ENCODE data around the gene UFD1. TPM values are rescaled to one million over a fixed set of nuclear protein-coding genes. Genes with fewer than 3 reads are reported as not detected.

Gene UFD1
- total RNA-seq, 1 donor from 2014 or later = 54.4 TPM

DNA sequence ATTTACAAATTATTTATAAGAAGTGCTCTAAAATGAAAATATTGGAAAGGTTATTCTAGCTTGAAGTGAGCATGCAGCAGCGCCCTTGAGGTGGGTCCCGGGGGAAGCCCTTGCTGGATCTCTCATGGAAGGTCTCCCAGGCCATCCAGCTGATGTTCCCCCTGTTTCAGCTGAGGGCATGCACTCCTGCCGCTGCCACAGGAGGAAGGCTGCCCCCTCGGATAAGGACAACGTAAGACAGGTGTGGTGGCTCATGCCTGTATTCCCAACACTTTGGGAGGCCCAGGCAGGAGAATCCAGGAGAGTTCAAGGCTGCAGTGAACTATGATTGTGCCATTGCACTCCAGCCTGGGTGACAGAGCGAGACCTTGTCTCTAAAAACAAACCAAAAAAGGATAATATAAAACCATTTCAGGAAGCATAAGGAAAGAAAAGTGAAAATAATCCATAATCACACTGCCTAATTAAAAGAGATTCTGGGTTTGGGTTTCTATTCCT is 15.7 kb upstream of the UFD1 start:
- Mint-ChIP-seq H3K4me1 (no peaks in the 10 kb centered on the region), H3K9me3 (no peaks in the 10 kb centered on the region), H3K27me3 (no peaks in the 10 kb centered on the region), H3K36me3 (ENCODE audit: low read depth) (no peaks in the 10 kb centered on the region), H3K27ac (no peak overlapping the region), H3K4me3 (no peak overlapping the region)
- CTCF ChIA-PET = interaction anchor here (2.2 kb wide), 1 partner anchor 135 kb away, joined by 10 read pairs; no protein-coding TSS in a partner anchor
- POLR2A ChIA-PET = no interaction called here
- TF ChIP-seq, protein P1, sequence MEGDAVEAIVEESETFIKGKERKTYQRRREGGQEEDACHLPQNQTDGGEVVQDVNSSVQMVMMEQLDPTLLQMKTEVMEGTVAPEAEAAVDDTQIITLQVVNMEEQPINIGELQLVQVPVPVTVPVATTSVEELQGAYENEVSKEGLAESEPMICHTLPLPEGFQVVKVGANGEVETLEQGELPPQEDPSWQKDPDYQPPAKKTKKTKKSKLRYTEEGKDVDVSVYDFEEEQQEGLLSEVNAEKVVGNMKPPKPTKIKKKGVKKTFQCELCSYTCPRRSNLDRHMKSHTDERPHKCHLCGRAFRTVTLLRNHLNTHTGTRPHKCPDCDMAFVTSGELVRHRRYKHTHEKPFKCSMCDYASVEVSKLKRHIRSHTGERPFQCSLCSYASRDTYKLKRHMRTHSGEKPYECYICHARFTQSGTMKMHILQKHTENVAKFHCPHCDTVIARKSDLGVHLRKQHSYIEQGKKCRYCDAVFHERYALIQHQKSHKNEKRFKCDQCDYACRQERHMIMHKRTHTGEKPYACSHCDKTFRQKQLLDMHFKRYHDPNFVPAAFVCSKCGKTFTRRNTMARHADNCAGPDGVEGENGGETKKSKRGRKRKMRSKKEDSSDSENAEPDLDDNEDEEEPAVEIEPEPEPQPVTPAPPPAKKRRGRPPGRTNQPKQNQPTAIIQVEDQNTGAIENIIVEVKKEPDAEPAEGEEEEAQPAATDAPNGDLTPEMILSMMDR (IDR thresholded peaks at IDR 0.05) = no peak
- DNase-seq = no peak
- ATAC-seq (ENCODE audit: low read depth) = no peak
- intact Hi-C loops (cut with micrococcal nuclease) = no loop called here

DNA sequence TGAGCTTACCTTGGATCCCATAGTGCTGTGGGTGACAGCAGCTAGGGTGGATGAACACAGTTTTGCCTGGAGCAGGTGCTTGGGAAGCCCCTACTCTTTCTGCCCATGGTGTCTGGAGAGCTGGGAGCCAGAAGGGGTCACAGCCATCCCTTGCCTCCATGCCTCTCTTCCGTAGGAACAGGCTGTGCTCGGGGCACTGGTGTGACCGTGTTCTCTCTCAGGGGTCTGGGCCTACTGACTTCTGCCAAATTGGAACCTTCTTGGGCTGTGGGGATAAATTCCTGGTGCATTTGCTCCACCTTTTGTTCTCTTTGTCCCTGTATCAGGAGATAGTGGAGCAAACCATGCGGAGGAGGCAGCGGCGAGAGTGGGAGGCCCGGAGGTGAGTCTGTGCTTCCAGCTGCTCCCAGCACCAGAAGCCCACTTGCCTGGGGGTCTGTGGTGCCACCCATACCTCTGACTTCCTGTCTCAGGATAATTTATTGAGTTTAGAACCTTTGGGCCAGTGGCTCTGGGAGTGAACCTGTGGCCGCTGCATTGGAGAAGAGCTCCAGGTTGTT is 15.1 kb upstream of the UFD1 start:
- no peaks in the 10 kb centered on the region for H3K27me3 Mint-ChIP-seq

DNA sequence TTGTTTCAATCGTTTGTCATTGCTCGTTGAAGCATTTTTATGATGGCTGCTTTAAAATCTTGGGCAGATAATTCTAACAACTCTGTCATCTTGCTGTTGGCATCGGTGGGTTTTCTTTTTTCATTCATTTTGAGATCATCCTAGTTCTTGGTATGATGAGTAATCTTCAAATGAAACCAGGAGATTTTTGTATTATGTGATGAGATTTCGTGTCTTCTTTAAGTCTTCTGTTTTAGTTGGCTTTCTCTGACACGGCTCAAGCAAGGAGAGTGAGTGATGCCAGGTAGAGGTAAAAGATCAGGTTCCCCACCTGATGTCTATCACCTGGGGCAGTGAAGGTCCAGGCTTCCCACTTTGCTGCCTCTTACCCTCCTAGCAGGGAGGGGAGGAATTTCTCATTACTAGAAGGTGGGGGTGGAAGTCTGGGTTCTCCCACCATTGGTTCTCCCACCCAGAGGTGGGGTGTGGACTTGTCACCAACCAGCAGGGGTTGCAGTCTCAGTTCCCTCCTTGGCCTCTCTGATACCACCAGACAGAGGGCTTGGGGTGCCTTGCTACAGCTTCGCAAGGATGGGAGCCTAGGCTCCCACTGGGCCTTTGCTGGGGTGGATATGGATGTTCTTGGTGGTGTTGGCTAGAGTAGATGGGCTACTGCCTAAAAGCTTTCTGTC is 13.6 kb upstream of the UFD1 start:
- Mint-ChIP-seq H3K36me3 (ENCODE audit: low read depth) (no peaks in the 10 kb centered on the region), H3K4me1 (no peaks in the 10 kb centered on the region), H3K27ac (no peak overlapping the region), H3K9me3 (no peaks in the 10 kb centered on the region), H3K4me3 (no peak overlapping the region), H3K27me3 (no peaks in the 10 kb centered on the region)
- TF ChIP-seq, protein P1 (IDR thresholded peaks at IDR 0.05) = no peak
- ATAC-seq (ENCODE audit: low read depth) (no peak), DNase-seq (no peak)
- ChIA-PET CTCF (interaction anchor here (2.2 kb wide), 1 partner anchor 137 kb away, joined by 10 read pairs; no protein-coding TSS in a partner anchor), POLR2A (no interaction called here)
- intact Hi-C loops (cut with micrococcal nuclease) = no loop called here

More for the DNA sequence above, 15.1 kb upstream of the UFD1 start:
- no peak overlapping the region for H3K27ac Mint-ChIP-seq
- no peak for DNase-seq
- ChIA-PET POLR2A (no interaction called here), CTCF (interaction anchor here (2.2 kb wide), 1 partner anchor 135 kb away, joined by 10 read pairs; no protein-coding TSS in a partner anchor)
- no peaks in the 10 kb centered on the region for H3K9me3 Mint-ChIP-seq
- TF ChIP-seq, protein P1 (IDR thresholded peaks at IDR 0.05) = no peak
- no peak for ATAC-seq (ENCODE audit: low read depth)
- intact Hi-C loops (cut with micrococcal nuclease) = no loop called here
- H3K4me3 Mint-ChIP-seq = no peak overlapping the region
- H3K36me3 Mint-ChIP-seq (ENCODE audit: low read depth) = no peaks in the 10 kb centered on the region
- H3K4me1 Mint-ChIP-seq = no peaks in the 10 kb centered on the region

DNA sequence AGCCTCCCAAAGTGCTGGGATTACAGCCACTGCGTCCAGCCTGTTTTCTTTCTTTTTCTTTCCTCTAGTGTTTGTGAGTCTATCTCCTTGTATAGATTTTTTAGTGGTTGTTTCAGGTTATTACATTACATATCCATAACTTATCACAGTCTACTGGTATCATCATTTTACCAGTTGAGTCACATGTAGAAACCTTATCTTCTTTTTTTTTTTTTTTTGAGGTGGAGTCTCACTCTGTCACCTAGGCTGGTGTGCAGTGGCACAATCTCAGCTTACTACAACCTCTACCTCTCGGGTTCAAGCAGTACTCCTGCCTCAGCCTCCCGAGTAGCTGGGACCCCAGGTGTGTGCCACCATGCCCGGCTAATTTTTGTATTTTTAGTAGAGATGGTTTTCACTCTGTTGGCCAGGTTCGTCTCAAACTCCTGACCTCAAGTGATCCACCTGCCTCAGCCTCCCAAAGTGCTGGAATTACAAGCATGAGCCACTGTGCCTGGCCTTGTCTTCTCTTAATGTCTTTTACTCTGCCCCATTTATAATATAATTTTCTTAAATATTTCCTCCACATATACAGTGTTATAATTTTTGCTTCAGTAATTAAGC is 11.7 kb upstream of the UFD1 start:
- H3K27ac Mint-ChIP-seq = no peak overlapping the region
- CTCF ChIA-PET = no interaction called here
- DNase-seq (no peak), ATAC-seq (ENCODE audit: low read depth) (no peak)
- TF ChIP-seq, protein P1 (IDR thresholded peaks at IDR 0.05) = no peak
- H3K36me3 Mint-ChIP-seq (ENCODE audit: low read depth) = no peaks in the 10 kb centered on the region
- no peaks in the 10 kb centered on the region for H3K27me3 Mint-ChIP-seq
- H3K4me1 Mint-ChIP-seq = no peaks in the 10 kb centered on the region
- no peak overlapping the region for H3K4me3 Mint-ChIP-seq
- intact Hi-C loops (cut with micrococcal nuclease) = no loop called here
- POLR2A ChIA-PET = no interaction called here
- H3K9me3 Mint-ChIP-seq = no peaks in the 10 kb centered on the region
